Activated T-cell treated with anti-CD3 and anti-CD28 coated beads for 24 hours (primary cell): ENCODE measurements around the gene KRTAP10-10.
"Not testable (repeated sequence)": the region's sequence is repeated elsewhere in the genome, so short reads cannot be mapped to it uniquely, and the experiment has no call there.

Source experiments
- DNase-seq: peaks from one replicate; pipeline ENCODE4 v3.0.0-alpha.2; 2020; ENCODE audit warnings: low read depth

The KRTAP10-10 gene

GRCh38 chr21:44603109-44603875 lies 33.9 kb upstream of the KRTAP10-10 start:
- DNase-seq, result no peak

- DNase-seq, result no peak
These were observed 33.2 kb upstream of the KRTAP10-10 start for GRCh38 chr21:44603911-44604310.

- DNase-seq, result no peak
These were observed 30.7 kb upstream of the KRTAP10-10 start for GRCh38 chr21:44606495-44606894.

- no peak for DNase-seq
These were observed 28.0 kb upstream of the KRTAP10-10 start for GRCh38 chr21:44609193-44609592.

- DNase-seq, result not testable (repeated sequence)
These were observed 26.9 kb upstream of the KRTAP10-10 start for GRCh38 chr21:44610157-44610843.

- DNase-seq, result no peak
These were observed 25.6 kb upstream of the KRTAP10-10 start for GRCh38 chr21:44611551-44611950.

GRCh38 chr21:44612029-44612486 lies 25.1 kb upstream of the KRTAP10-10 start, which contains the start of gene KRTAP10-8:
Gene KRTAP10-8, plus strand, starts transcription at chr21:44612079. Its CDS starts 22 bp downstream, at chr21:44612101.
- no peak for DNase-seq

- no peak for DNase-seq
These were observed 24.4 kb upstream of the KRTAP10-10 start for GRCh38 chr21:44612669-44613229.

GRCh38 chr21:44613386-44614155 lies 23.6 kb upstream of the KRTAP10-10 start:
- DNase-seq, result no peak

- no peak for DNase-seq
These were observed 23.0 kb upstream of the KRTAP10-10 start for GRCh38 chr21:44614161-44614631.

GRCh38 chr21:44614961-44615391 lies 22.2 kb upstream of the KRTAP10-10 start:
- DNase-seq, result no peak

GRCh38 chr21:44615466-44615865 lies 21.7 kb upstream of the KRTAP10-10 start:
- no peak for DNase-seq

GRCh38 chr21:44615911-44616590 lies 21.1 kb upstream of the KRTAP10-10 start:
- DNase-seq, result no peak

- no peak for DNase-seq
These were observed 20.6 kb upstream of the KRTAP10-10 start for GRCh38 chr21:44616591-44616926.

- no peak for DNase-seq
These were observed 20.1 kb upstream of the KRTAP10-10 start for GRCh38 chr21:44617071-44617501.

- no peak for DNase-seq
These were observed 18.7 kb upstream of the KRTAP10-10 start for GRCh38 chr21:44618504-44618903.

- DNase-seq, result peak; percentile 49
These were observed 18.2 kb upstream of the KRTAP10-10 start for GRCh38 chr21:44618909-44619308.

- no peak for DNase-seq
These were observed 17.3 kb upstream of the KRTAP10-10 start for GRCh38 chr21:44619886-44620285.

GRCh38 chr21:44623575-44623974 lies 13.6 kb upstream of the KRTAP10-10 start:
- no peak for DNase-seq

- DNase-seq, result no peak
These were observed 11.4 kb upstream of the KRTAP10-10 start for GRCh38 chr21:44625756-44626155.

GRCh38 chr21:44626262-44626661 lies 10.9 kb upstream of the KRTAP10-10 start:
- no peak for DNase-seq
